SU-DHL-6 (cell line): ENCODE results near the gene BTBD2.

Experiments
- H2AFZ ChIP-seq: fragments of 200-600 bp; sonication (generic); 2 replicates; pipeline ENCODE4 v1.6.1; 2014; ENCODE audit warnings: low read depth, mild to moderate bottlenecking, moderate library complexity, mixed read lengths, antibody characterized with exemption, low read length; ENCODE audit not compliant: severe bottlenecking
- H3F3A ChIP-seq: fragments of 200-600 bp; shearing (Covaris generic); 2 replicates; pipeline ENCODE4 v1.6.0; 2016; ENCODE audit warnings: antibody characterized with exemption, mild to moderate bottlenecking; ENCODE audit not compliant: insufficient read depth
- H3K27ac ChIP-seq: fragments of 200-600 bp; sonication (generic); 2 replicates; pipeline ENCODE4 v1.5.1; 2016; ENCODE audit warnings: low read depth, mild to moderate bottlenecking, low read length, moderate library complexity, mixed read lengths
- H3K27me3 ChIP-seq: fragments of 200-600 bp; sonication (generic), shearing (Covaris generic); 2 replicates; pipeline ENCODE4 v1.6.0; 2014; ENCODE audit warnings: mild to moderate bottlenecking, low read length
- H3K36me3 ChIP-seq: fragments of 200-600 bp; sonication (generic); 2 replicates; pipeline ENCODE4 v1.6.1; 2014; ENCODE audit warnings: mild to moderate bottlenecking, low read length, mixed read lengths
- H3K4me2 ChIP-seq: fragments of 300-600, 200-600 bp; shearing (Covaris generic), sonication (generic); 2 replicates; pipeline ENCODE4 v1.6.0; 2014; ENCODE audit warnings: low read length, low read depth, mild to moderate bottlenecking; ENCODE audit not compliant: poor library complexity, severe bottlenecking
- H3K4me3 ChIP-seq: fragments of 200-600 bp; sonication (generic); 2 replicates; pipeline ENCODE4 v1.5.1; 2014; ENCODE audit warnings: antibody characterized with exemption, low read length, mild to moderate bottlenecking, mixed read lengths; ENCODE audit not compliant: insufficient read depth, poor library complexity, severe bottlenecking
- H3K79me2 ChIP-seq: fragments of 200-600 bp; sonication (generic); 2 replicates; pipeline ENCODE4 v1.6.1; 2014; ENCODE audit warnings: mild to moderate bottlenecking, low read length, moderate library complexity; ENCODE audit not compliant: insufficient read depth
- H3K9ac ChIP-seq: fragments of 200-600 bp; sonication (generic); 2 replicates; pipeline ENCODE4 v1.7.0; 2014; ENCODE audit warnings: mild to moderate bottlenecking, low read length
- H3K9me2 ChIP-seq: fragments of 200-600 bp; sonication (generic); replicated peaks from 2 replicates; pipeline ENCODE4 v1.6.1; 2014; ENCODE audit warnings: low read length; ENCODE audit not compliant: insufficient read depth
- H3K9me3 ChIP-seq: fragments of 200-600 bp; sonication (generic); 2 replicates; pipeline ENCODE4 v1.6.1; 2014; ENCODE audit warnings: low read length, mixed read lengths; ENCODE audit not compliant: insufficient read depth
- H4K20me1 ChIP-seq: fragments of 200-600 bp; sonication (generic); 2 replicates; pipeline ENCODE4 v1.6.1; 2014; ENCODE audit warnings: low read depth, mild to moderate bottlenecking, antibody characterized with exemption, low read length, moderate library complexity, mixed read lengths
- CTCF ChIP-seq: fragments of 200-600 bp; sonication (generic); IDR thresholded peaks from one replicate; pipeline ENCODE4 v1.5.1; 2017; ENCODE audit warnings: antibody characterized with exemption, mild to moderate bottlenecking, low read length, moderate library complexity; ENCODE audit not compliant: insufficient read depth, poor library complexity, severe bottlenecking
- EZH2phosphoT487 ChIP-seq: fragments of 200-600 bp; sonication (generic), shearing (Covaris generic); conservative IDR thresholded peaks from 2 replicates; pipeline ENCODE4 v1.6.1; 2018; ENCODE audit warnings: mild to moderate bottlenecking, antibody characterized with exemption, low read length, moderate library complexity, mixed read lengths

BTBD2 gene

DNA sequence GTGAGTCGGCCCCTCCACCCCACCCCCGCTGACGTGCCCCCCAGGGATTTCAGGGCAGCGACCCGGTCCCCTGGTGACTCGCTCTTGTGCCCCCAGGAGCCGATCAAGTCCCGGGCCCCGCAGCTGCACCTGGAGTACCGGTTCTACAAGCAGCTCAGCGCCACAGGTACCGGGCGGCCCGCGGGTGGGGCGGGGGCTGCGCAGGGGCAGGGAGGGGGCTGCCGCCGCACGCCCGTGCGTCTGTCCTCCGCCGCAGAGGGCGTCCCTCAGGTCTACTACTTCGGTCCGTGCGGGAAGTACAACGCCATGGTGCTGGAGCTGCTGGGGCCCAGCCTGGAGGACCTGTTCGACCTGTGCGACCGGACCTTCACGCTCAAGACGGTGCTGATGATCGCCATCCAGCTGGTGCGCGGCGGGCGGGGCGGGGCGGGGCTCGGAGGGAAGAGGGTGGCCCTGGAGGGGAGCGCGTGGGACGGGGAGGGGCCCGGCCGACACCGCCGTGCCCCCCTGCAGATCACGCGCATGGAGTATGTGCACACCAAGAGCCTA, 37.1 kb downstream of the BTBD2 start:
- H3K36me3 ChIP-seq: no peaks in the 10 kb centered on the region
- TF ChIP-seq EZH2phosphoT487 (no peak), CTCF (no peak)
- no peaks in the 10 kb centered on the region for H3K27me3 ChIP-seq
- H3K9me3 ChIP-seq: no peaks in the 10 kb centered on the region
- no peak overlapping the region for H3K4me3 ChIP-seq
- no peak overlapping the region for H2AFZ ChIP-seq
- no peaks in the 10 kb centered on the region for H3K9me2 ChIP-seq
- H3K4me2 ChIP-seq: no peak overlapping the region
- H3K27ac ChIP-seq: no peak overlapping the region
- H3F3A ChIP-seq: no peaks in the 10 kb centered on the region
- H3K79me2 ChIP-seq: no peaks in the 10 kb centered on the region
- no peak overlapping the region for H3K9ac ChIP-seq
- no peaks in the 10 kb centered on the region for H4K20me1 ChIP-seq

DNA sequence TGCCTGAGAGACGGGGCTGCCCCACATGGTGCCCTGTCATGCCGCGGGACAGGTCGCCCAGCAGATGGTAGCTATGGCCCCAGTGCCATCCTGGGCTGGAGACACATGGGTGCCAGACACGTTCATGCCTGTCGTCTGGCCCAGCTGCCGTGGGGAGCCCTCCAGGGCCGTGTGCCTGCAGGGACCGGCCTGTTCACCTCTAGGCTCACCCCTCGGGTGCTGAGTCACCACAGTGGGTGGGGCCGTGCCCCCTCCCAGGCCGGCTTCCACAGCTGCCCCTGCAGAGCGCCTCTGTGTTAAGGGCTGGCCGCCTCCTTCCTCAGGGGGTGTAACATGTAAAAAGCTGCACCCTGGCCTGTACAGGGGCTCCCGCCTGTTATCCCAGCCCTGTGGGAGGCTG, 38.4 kb downstream of the BTBD2 start:
- Histone ChIP-seq H3K4me3 (no peak overlapping the region), H3K36me3 (no peaks in the 10 kb centered on the region), H4K20me1 (no peaks in the 10 kb centered on the region), H3K9ac (no peak overlapping the region), H3K79me2 (no peaks in the 10 kb centered on the region), H2AFZ (no peak overlapping the region), H3K9me2 (no peaks in the 10 kb centered on the region), H3K4me2 (no peak overlapping the region), H3K9me3 (no peaks in the 10 kb centered on the region), H3F3A (no peaks in the 10 kb centered on the region), H3K27ac (no peak overlapping the region), H3K27me3 (no peaks in the 10 kb centered on the region)
- TF ChIP-seq EZH2phosphoT487 (no peak), CTCF (no peak)

GRCh38 chr19:1975162-1975480, 40.4 kb downstream of the BTBD2 start:
- Histone ChIP-seq H3K9me2 (no peaks in the 10 kb centered on the region), H3K27ac (no peak overlapping the region), H3K79me2 (0 out of 2 replicates have a peak, but pooled peaks cover 3% of the 10 kb centered on the region), H3K36me3 (no peaks in the 10 kb centered on the region), H3F3A (no peaks in the 10 kb centered on the region), H3K4me3 (no peak overlapping the region), H3K27me3 (no peaks in the 10 kb centered on the region), H3K9ac (no peak overlapping the region), H4K20me1 (no peaks in the 10 kb centered on the region), H3K4me2 (no peak overlapping the region), H2AFZ (no peak overlapping the region), H3K9me3 (no peaks in the 10 kb centered on the region)
- no peak for TF ChIP-seq EZH2phosphoT487
- TF ChIP-seq CTCF: no peak
